ENCODE results near the gene RNF214.
"Not testable (repeated sequence)": the region's sequence is repeated elsewhere in the genome, so short reads cannot be mapped to it uniquely, and the experiment has no call there.

RNF214 gene

DNA sequence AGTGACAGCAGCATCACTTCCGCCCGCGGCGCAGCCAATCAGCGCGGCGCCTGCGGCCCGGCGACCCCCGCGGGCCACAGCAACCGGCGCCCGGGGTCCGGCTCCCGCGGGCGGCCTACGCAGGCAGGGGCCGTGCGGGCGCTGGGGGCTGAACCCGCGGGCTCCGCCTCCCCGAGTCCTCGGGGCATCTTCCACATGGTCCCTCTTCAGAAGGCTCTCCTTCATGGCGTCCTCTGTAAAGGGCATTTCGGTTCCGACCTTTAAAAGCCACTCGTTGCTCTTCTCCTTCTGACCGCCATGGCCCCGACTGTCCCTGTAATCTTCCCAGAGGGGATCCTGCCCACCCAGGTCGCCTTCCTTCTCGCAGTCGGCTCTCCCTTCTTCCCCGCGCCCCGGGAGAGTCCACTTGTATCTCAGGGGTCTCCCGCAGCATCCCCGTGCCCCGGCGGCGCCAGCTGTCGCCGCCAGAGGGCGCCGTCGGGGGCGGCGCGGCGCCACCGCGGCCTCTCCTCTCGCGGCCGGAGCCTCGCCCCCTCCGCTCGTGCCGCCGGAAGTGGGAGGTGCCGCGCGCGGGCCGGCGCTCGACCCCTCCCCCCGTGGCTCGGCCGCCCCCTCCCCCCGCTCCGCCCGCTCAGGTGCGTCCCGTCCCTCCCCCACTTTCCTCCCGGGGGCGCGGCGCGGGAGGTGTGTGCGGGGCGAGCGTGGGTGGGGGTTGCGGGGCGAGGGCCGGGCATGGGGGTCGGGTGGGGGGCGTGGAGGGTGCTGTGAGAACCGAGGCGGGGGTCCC, at the start of gene RNF214:
RNF214 (plus strand) TSS at position 580 of the 787 bp plus-strand sequence. CDS start 1,602 bp downstream, outside the sequence.
- peaks cover 4% of the 10 kb centered on the region for H3K27me3 Mint-ChIP-seq
- H3K9me3 Mint-ChIP-seq, result no peaks in the 10 kb centered on the region
- peaks cover 39% of the 10 kb centered on the region for H3K36me3 Mint-ChIP-seq
- H3K4me3 Mint-ChIP-seq, result peak within 1 kb of the TSS; percentile 99
- CTCF ChIA-PET, result no interaction called here
- peak within 1 kb of the TSS; percentile 99 for H3K27ac Mint-ChIP-seq
- peaks cover 44% of the 10 kb centered on the region for H3K4me1 Mint-ChIP-seq
- peak; percentile 82 for DNase-seq

GRCh38 chr11:117183178-117183577, 49.3 kb upstream of the RNF214 start:
- not testable (repeated sequence) for H3K36me3 Mint-ChIP-seq, H3K27ac Mint-ChIP-seq, DNase-seq, H3K9me3 Mint-ChIP-seq, H3K27me3 Mint-ChIP-seq, H3K4me3 Mint-ChIP-seq
- CTCF ChIA-PET, result interaction anchor here (6.1 kb wide), 1 partner anchor 43 kb away, joined by 111 read pairs; no protein-coding TSS in a partner anchor
- peaks cover 24% of the 10 kb centered on the region for H3K4me1 Mint-ChIP-seq

- peaks cover 2% of the 10 kb centered on the region for H3K36me3 Mint-ChIP-seq
- no peak overlapping the region for H3K27ac Mint-ChIP-seq
- CTCF ChIA-PET, result no interaction called here
- no peaks in the 10 kb centered on the region for H3K27me3 Mint-ChIP-seq
- DNase-seq, result no peak
- H3K4me1 Mint-ChIP-seq, result peaks cover 20% of the 10 kb centered on the region
- H3K4me3 Mint-ChIP-seq, result no peak overlapping the region
- H3K9me3 Mint-ChIP-seq, result no peaks in the 10 kb centered on the region
These were observed 48.6 kb upstream of the RNF214 start for GRCh38 chr11:117183724-117184349.

GRCh38 chr11:117185736-117186430, 46.6 kb upstream of the RNF214 start:
- Mint-ChIP-seq H3K9me3 (no peaks in the 10 kb centered on the region), H3K36me3 (peaks cover 4% of the 10 kb centered on the region), H3K4me1 (peaks cover 5% of the 10 kb centered on the region), H3K27me3 (no peaks in the 10 kb centered on the region), H3K4me3 (no peak overlapping the region), H3K27ac (no peak overlapping the region)
- no peak for DNase-seq
- CTCF ChIA-PET, result no interaction called here

DNA sequence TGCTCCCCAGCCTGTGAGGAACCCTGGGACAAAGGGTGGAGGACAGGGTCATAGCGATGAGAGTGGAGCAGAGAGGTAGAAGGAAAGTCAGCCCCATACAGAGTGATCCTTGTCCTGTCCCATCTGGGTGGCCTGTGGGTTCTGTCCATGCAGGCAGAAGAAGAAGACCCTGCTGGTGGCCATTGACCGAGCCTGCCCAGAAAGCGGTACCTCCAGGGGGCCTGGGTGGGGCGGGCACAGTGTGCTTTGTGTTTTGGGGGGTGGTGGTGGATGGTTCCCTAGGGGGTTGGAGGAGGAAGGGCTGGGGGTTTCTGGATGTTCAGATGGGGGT, 46.1 kb upstream of the RNF214 start:
- Mint-ChIP-seq H3K4me3 (no peak overlapping the region), H3K27ac (no peak overlapping the region), H3K9me3 (no peaks in the 10 kb centered on the region), H3K36me3 (peaks cover 4% of the 10 kb centered on the region), H3K4me1 (no peaks in the 10 kb centered on the region), H3K27me3 (no peaks in the 10 kb centered on the region)
- no peak for DNase-seq
- CTCF ChIA-PET, result no interaction called here

- CTCF ChIA-PET, result no interaction called here
- Mint-ChIP-seq H3K4me1 (peaks cover 2% of the 10 kb centered on the region), H3K27ac (no peak overlapping the region)
These were observed 45.5 kb upstream of the RNF214 start for GRCh38 chr11:117187007-117187406.

DNA sequence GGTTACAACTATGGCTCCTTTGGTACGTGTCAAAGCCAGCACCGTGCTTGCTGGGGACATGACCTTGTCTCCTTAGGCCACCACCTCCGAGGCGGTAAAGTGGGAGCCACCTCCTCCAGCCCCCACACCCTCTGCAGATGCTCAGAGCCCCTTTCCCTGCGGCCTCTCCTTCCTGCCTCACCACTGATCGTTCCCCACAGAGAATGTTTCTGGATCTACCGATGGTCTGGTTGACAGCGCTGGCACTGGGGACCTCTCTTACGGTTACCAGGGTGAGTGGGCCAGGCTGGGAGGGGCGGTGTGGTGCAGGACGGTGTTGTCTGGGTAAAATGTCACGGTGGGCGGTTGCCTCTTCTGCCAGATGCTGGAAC, 45.1 kb upstream of the RNF214 start:
- CTCF ChIA-PET, result no interaction called here
- no peak overlapping the region for H3K4me3 Mint-ChIP-seq
- peaks cover 4% of the 10 kb centered on the region for H3K36me3 Mint-ChIP-seq
- peaks cover 5% of the 10 kb centered on the region for H3K4me1 Mint-ChIP-seq
- DNase-seq, result no peak
- H3K27me3 Mint-ChIP-seq, result no peaks in the 10 kb centered on the region
- H3K9me3 Mint-ChIP-seq, result no peaks in the 10 kb centered on the region
- H3K27ac Mint-ChIP-seq, result peak overlapping the region; percentile 5

More at GRCh38 chr11:117187007-117187406, 45.5 kb upstream of the RNF214 start:
- no peak overlapping the region for H3K4me3 Mint-ChIP-seq
- no peaks in the 10 kb centered on the region for H3K27me3 Mint-ChIP-seq
- H3K36me3 Mint-ChIP-seq, result peaks cover 4% of the 10 kb centered on the region
- no peak for DNase-seq
- H3K9me3 Mint-ChIP-seq, result no peaks in the 10 kb centered on the region

DNA sequence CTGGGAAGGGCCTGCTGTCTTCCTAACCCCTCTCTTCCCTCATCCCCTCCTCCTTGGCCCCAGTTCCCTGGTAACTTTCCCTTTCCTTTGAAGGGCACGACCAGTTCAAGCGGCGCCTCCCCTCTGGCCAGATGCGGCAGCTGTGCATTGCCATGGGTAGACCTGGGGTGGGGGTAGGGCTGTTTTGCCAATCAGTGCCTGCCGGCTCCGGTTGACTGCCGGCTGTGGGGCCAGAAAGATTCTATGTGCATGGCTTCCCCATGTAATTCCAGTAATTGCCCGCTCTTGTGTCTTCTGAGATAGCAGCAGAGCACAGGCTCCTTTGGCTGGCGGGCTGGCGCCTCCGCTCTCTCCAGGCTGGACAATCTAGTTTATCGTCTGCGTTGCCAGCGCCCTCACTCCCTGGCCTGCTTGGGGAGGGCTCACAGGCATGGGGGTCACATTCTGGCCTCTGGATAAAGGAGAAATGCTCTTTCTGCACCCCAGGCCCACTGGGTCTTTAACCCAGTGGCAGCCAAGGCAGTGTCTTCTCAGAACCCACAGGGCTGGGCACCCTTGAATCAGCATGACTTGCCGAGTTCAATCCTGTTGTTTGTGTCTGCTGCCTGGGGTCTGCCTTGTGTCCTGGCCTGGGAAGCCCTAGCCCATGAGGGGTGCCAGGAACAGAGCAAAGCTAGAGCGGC, 44.5 kb upstream of the RNF214 start:
- Mint-ChIP-seq H3K27me3 (no peaks in the 10 kb centered on the region), H3K36me3 (peaks cover 2% of the 10 kb centered on the region), H3K4me1 (peaks cover 7% of the 10 kb centered on the region), H3K27ac (no peak overlapping the region), H3K4me3 (no peak overlapping the region), H3K9me3 (no peaks in the 10 kb centered on the region)
- CTCF ChIA-PET, result no interaction called here
- DNase-seq, result no peak

- Mint-ChIP-seq H3K4me3 (no peak overlapping the region), H3K36me3 (peaks cover 2% of the 10 kb centered on the region), H3K4me1 (peaks cover 9% of the 10 kb centered on the region), H3K27me3 (no peaks in the 10 kb centered on the region), H3K9me3 (no peaks in the 10 kb centered on the region), H3K27ac (no peak overlapping the region)
- no peak for DNase-seq
- CTCF ChIA-PET, result no interaction called here
These were observed 43.8 kb upstream of the RNF214 start for GRCh38 chr11:117188620-117189081.

DNA sequence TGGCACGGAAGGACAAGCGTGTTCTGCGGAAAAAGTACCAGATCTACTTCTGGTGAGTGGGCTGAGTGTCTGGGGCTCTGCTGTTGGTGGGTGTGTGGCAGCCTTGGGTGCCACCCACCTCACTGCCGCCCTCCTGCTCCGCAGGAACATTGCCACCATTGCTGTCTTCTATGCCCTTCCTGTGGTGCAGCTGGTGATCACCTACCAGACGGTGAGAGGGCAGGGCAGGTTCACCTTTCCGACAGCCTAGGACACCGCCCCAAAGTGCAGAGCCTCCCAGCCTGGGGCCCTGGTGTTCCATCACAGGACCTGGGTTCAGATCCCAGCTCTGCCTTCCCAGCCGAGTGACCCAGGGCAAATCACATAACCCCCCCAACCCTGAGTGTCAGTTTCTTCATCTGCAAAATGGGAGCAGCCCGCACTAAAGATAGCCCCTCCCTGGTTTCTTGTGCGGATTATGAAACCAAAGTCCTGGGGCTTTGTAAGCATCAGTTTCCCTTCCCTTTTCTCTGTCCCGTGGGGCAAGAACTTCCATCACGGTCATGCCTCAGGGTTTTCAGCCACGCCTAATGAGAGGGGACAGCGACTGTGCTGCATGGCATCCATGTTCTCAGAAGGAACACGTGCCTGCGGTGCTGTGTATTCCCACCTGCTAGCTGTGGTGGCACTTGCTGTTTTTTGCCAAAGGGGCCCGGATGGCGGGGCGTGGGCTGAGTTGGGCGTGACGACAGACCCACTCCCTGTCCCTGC, 43.1 kb upstream of the RNF214 start:
- no peak overlapping the region for H3K4me3 Mint-ChIP-seq
- no peak for DNase-seq
- no peak overlapping the region for H3K27ac Mint-ChIP-seq
- no peaks in the 10 kb centered on the region for H3K27me3 Mint-ChIP-seq
- peaks cover 9% of the 10 kb centered on the region for H3K4me1 Mint-ChIP-seq
- H3K9me3 Mint-ChIP-seq, result no peaks in the 10 kb centered on the region
- CTCF ChIA-PET, result no interaction called here
- peaks cover 2% of the 10 kb centered on the region for H3K36me3 Mint-ChIP-seq

DNA sequence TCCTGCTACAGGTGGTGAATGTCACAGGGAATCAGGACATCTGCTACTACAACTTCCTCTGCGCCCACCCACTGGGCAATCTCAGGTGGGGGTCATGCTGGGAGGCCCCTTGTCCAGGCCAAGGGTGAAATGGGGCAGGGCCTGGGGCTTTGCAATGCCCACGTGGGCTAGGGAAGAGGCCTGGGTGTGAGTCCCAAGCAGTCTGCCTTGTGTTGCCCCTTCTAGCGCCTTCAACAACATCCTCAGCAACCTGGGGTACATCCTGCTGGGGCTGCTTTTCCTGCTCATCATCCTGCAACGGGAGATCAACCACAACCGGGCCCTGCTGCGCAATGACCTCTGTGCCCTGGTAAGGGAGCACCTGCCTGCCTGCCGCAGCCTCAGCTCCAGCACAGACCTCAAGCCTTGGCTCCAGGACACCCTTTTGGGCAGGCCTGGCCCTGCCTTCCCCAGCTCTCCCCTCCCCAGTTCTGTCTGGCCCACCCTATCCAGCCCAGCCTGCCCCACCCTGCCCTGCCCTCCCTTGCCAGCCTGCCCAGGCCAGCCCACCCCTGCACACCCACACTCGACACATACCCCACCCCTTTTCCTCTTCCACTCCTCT, 42.4 kb upstream of the RNF214 start:
- Mint-ChIP-seq H3K36me3 (peaks cover 2% of the 10 kb centered on the region), H3K4me1 (peaks cover 9% of the 10 kb centered on the region), H3K27me3 (no peaks in the 10 kb centered on the region), H3K27ac (no peak overlapping the region), H3K4me3 (no peak overlapping the region), H3K9me3 (no peaks in the 10 kb centered on the region)
- CTCF ChIA-PET, result interaction anchor here (3.0 kb wide), 1 partner anchor 9 kb away, joined by 14 read pairs; no protein-coding TSS in a partner anchor
- no peak for DNase-seq

GRCh38 chr11:117191680-117192400, 40.6 kb upstream of the RNF214 start:
- no peaks in the 10 kb centered on the region for H3K9me3 Mint-ChIP-seq

GRCh38 chr11:117192401-117192875, 40.0 kb upstream of the RNF214 start:
- no peak for DNase-seq
- H3K27me3 Mint-ChIP-seq, result no peaks in the 10 kb centered on the region
- H3K4me1 Mint-ChIP-seq, result peaks cover 11% of the 10 kb centered on the region
- H3K4me3 Mint-ChIP-seq, result no peak overlapping the region
- no peak overlapping the region for H3K27ac Mint-ChIP-seq
- peaks cover 5% of the 10 kb centered on the region for H3K36me3 Mint-ChIP-seq
- H3K9me3 Mint-ChIP-seq, result no peaks in the 10 kb centered on the region
- CTCF ChIA-PET, result interaction anchor here (3.0 kb wide), 1 partner anchor 11 kb away, joined by 14 read pairs; no protein-coding TSS in a partner anchor

More at GRCh38 chr11:117191680-117192400, 40.6 kb upstream of the RNF214 start:
- H3K4me1 Mint-ChIP-seq, result peaks cover 11% of the 10 kb centered on the region
- H3K36me3 Mint-ChIP-seq, result peaks cover 5% of the 10 kb centered on the region
- CTCF ChIA-PET, result interaction anchor here (3.0 kb wide), 1 partner anchor 11 kb away, joined by 14 read pairs; no protein-coding TSS in a partner anchor
- no peaks in the 10 kb centered on the region for H3K27me3 Mint-ChIP-seq
- H3K4me3 Mint-ChIP-seq, result no peak overlapping the region
- no peak overlapping the region for H3K27ac Mint-ChIP-seq
- DNase-seq, result no peak

Data from activated naive CD4-positive, alpha-beta T cell treated with anti-CD3 and anti-CD28 coated beads, Interleukin-2, amount 10 ng/mL, durations not matched to agents 7 days and 5 days (primary cell).